Measurements from ENCODE around the gene LRBA.

Gene LRBA

DNA sequence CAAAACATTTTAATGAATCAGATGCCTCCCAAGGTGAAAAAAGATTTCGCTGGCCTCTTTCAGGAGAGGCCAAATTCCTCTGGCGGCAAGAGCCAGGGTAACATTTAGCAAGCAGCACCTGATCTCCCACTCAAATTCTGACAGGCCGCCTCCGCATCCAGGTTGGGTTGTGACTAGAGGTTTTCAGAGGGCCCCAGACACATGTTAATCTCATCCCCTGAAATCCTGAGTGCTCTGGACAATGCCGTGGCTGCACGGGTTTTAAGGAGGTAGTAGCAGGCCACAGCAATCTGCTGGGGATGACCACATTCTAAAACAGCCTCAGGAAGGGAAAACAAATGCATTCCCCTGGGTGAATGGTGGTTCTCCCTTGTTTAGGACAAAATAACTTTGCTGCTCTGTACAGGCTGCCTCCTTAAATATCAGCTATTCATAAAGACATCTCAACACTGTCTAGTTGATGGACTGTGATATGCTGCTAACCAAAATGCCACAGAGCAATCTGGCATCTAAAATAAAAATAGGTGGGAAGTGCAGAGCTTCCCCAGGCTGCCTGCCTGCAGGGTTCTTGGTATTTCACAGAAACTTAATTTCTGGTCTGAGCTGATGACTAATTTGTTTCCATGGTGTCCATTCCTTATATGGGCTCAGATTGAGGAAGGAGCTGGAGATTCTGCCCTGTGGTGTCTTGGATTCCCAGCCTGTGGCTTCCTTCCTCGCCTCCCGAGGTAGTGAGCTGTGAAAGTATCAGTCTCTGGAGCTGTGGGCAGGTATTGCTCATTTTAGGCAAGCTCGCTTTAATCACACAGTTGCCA lies 734.8 kb downstream of the LRBA start:
- DNase-seq (ENCODE audit: low spot score), result no peak

DNA sequence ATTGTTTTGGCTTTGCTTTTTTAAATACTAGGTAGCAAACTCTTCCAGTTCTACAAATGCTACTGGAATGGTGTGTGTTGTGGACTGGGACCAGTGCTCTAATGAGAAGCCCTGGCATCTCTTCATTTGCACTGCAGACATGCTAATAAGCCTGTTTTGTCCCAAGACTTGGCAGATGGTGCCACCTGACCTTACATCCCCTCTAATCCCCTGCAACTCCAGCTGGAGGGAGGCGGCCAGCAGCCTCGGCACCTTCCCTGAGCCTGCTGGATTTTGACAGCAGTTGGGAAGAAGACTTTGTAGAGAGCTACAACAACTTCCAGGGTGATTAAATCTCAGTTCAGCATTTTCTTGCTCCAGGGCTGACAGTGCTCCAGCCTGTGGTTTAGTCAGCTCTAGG lies 736.9 kb downstream of the LRBA start:
- no peak for DNase-seq (ENCODE audit: low spot score)

DNA sequence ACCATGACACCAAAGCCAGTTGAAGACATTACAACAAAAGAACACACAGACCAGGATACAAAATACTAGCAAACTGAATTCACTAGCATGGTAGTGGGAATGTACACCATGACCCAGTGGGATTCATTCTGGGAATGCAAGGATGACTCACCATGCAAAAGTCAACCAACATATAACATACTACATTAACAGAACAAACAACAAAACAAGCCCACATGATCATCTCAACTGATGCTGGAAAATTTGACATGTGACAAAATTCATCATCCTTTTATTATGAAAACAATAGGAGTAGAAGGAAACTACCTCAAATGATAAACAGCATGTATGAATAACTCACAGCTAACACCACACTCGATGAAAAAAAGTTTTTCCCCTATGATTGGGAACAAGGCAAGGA lies 746.6 kb downstream of the LRBA start:
- no peak for DNase-seq (ENCODE audit: low spot score)

DNA sequence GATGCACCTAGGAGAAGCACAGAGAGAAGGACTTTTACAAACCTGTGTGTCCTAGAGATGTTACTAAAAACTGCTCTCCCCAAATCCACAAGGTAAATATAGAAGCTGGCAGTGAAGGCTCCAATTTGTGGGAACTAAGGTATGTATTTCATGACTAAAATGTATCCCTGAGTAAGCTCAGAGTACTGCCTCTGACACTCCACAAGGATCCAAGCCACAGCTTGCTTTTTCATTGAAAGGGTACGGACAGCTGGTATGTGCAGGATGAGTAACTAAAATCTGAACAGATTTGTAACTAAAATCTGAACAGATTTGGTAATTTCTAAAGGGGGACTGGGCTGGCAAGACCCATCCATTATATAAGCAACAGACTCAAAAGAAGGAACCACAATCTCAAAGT lies 749.3 kb downstream of the LRBA start:
- DNase-seq (ENCODE audit: low spot score), result no peak

DNA sequence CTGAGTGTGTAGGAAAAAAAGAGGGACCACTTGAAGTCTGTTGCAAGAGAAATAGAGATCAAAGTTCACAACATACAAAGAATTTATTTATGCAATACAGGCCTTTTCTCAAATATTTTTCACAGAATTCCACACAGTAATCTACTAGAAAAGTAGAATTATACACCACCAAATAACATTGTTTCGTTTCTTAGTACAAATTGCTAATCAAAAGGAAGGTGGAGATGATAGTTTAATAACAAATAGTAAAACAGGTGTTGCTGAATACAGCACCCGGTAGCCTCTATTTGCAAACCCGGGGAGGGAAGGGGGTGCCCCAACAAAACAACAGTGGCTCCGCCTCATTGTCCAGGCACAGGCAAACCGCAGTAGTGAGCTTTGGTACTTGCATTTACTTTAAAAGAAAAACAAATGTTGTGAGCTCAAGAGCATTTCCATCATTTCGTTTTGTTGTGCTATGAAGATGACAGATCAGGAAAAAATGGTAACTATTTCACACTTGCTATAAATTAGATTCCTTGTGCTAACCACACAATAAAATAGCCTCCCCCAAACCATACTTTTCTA lies 750.4 kb downstream of the LRBA start:
- DNase-seq (ENCODE audit: low spot score), result no peak

DNA sequence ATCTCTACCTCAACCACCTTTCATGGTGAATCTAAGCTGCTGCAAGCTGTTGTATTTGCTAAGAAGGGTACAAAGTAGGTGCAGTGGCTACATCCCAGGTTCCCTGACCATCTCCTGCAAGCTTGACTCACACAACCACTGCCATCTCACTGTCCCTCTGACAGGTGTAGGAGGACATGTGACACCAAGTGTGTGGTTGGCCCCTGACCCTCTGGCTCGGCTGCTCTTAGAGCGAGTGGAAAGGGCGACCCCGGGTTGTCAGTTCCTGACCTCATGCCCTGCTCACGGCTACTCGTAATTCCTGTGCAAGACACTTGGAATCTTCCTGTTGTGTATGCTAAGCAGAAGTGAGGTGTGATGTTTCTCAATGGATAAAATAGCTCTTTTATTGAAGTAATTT lies 752.5 kb downstream of the LRBA start:
- no peak for DNase-seq (ENCODE audit: low spot score)

DNA sequence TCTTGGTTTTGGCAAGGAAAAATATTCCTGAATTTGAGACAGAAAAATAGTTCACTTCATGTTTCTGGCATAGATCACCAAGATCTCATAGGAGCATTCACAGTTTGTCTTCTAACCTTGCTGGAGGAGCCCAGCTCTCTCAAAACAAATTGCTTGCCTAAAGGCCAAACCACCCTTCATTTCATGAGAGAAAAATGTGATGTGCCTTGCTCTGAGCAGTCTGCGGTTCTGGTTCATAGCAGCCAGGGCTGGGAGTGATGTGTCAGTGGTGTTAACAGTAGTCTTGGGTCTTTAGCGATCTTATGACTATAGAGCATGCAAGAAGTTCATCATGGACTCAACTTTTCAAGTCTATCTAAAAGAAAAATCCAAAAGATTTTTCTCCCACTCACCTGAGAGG lies 753.5 kb downstream of the LRBA start:
- DNase-seq (ENCODE audit: low spot score), result no peak

DNA sequence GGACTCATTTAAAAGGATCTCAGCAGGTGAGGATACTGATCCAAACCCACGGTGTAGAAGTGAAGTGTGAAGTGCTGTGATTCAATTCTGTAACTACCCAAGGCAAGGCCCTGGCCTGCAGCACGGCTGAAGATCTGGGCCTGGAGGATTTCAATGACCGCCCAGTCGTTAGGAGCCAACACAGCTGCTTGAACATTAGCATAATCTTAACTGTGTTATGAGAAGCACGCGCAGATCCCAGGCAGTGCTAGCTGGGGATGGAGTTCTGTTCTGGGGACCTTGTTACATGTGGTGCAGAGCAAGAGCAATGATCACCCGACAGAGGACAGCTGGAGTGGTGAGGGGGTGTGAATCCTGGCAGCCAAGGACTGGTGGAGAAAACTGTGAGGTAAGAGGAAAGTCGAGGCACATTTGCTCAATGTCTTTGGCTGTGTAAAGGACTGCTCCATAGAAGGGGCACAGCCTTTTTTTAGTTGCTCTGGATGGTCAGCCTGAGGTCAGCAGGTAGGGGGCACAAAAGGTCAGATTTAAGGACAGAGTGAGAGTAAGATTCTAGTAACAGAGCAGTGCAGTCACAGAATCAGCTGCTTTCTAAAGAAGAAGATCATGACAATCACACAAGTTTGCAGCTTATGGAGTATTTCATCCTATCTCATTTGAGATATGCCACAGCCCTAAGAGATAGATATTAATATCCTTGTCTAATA lies 755.1 kb downstream of the LRBA start:
- DNase-seq (ENCODE audit: low spot score), result no peak

DNA sequence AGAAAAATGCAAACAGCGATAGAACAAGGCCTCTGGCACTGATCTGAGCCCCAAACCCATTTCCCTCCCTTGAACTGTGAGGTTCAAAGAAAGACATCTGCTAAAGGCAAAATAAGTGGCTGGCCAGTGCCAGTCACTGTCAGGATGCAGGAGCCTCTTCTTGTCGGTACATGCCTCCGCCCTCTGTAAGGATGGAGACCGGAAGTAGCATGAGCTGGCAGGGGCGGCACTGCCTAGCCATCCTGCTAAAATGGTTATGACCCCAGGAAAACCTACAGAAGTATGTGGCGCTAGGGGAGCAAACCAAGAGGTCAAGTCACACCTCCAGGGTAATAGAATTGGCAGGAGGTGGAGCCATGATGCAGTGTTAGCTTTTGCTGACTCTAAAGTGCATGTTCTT lies 756.5 kb downstream of the LRBA start:
- no peak for DNase-seq (ENCODE audit: low spot score)

DNA sequence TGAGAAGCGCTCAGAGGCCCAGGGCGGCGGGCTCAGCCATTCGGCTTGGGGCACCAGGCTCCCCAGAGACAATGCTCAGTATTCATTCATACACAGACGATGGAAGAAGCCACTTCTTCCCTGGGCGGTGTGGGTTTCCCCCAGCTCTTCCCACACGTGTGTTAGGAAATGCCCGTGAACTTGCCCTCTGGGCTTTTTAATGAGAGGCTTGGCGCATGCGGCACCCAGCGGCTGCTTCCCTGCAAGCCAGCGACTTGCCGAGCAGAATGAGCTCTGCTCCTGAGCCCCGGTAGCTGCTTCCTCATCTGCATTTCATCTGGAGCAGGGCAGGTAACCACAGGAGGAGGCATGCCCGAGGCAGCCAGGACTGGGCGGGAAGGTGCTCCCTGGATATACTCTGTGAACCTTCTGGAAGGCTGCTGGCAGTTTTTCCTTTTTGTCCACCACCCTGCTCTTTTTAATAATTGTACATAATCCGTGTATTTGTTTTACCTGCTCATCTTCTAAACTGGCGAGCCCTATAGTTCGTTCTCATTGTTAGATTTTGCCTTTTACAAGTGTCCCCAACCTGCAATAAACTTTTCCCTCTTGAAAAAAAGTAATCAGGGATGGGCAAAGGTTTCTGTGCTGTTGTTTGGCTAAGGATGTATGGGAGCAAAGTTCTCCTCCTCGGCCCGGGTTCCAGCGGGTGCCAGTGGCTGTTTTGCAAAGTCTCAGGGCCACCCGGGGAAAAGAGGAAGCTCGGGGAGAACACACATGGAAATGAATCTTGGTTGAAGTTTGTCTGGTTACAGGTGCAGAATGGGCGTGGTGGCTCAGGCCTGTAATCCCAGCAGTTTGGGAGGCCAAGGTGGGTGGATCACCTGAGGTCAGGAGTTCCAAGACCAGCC lies 758.0 kb downstream of the LRBA start:
- no peak for DNase-seq (ENCODE audit: low spot score)

DNA sequence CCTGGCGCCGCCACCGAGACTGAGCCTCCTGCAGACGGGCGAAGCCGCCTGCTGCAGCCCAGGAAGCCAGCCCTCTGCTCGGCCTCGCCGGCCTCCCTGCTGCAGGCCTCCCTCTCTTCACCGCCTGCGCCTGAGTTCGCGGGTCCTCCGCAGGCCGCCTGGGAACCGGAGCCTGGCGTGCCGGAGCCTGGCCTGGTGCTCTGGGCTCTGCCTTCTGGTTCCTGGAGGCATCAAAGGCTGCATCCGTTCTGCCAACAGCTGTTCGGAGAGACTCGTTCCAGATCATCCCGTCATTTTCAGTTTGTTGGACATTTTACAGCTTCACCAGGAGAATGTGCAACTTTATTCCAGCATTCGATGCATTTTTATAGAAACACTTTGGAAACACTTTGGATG lies 758.9 kb downstream of the LRBA start:
- no peak for DNase-seq (ENCODE audit: low spot score)

DNA sequence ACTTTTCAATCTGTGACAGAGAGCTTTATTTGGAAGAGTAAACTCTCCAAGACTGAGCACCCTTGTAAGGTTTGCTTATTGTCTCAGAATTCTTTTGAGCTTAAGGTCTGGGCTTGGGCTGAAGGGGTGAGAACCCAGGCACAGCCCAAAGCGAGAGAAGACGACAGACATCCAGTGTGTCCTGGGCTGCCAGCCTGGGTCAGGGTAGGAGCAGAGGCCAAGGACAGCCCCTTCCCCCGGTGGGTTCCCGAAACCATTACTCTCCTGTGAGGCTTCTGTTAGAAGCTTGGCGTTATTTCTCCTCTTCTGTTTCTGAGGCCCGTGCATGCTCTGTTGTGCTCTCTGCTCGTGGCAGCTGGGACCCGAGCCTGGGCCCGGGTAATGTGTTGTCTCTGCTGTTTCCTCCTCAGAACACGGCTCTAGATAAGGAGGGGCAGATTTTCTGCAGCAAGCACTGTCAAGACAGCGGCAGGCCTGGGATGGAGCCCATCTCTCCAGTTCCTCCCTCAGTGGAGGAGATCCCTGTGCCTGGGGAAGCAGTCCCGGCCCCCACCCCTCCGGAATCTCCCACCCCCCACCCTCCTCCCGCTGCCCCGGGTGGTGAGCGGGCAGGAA lies 759.4 kb downstream of the LRBA start:
- no peak for DNase-seq (ENCODE audit: low spot score)

DNA sequence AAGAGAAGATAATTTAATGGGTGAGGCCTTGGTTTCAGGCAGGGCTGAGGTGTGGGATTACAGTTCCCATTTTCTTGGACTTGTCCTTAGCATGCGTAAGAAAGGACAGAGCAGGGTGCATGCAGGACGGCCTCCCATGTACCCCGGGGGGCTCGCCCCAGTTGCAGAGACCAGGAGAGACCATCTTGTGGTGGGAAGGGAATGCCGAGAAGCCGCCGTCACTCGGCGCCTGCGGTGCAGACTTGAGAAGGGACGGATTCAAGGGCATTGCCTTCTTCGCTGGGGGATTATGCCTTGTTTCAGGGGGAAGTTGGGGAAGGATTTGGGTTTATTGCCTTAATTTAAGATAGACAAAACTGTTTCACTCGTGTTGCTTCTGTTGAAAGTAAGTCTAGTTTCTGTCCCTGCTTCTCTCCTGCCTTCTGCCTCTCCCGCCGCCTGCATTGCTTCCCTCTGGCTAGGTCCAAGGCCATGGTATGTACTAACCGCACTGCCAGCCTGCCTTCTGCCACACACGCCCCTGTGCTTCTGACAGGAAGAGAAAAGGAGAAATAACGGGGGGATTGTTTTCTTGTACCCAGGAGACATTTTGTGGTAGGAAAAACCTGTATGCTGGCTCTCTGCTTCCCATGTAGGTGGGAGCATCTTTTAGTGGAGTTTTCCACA lies 761.0 kb downstream of the LRBA start:
- DNase-seq (ENCODE audit: low spot score), result no peak

DNA sequence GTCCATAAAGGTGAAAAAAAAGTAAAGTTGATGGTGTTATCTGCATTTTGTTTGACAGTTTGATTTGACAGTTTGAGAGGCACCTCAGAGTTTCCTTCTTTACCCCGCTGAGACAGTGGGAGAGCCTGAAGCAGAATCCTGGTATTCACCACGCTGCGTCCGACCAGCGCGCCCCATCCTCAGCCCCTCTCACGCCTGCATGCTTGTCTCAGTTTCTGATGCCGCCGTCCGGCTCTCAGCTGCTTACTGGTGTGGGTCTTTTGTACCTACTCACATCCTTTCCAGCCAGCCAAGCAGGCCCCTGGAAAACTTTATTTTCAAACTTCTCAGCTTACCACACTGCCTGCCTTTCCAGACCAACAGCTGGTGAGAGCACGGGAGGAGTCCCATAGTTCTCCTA lies 761.7 kb downstream of the LRBA start:
- DNase-seq (ENCODE audit: low spot score), result no peak

DNA sequence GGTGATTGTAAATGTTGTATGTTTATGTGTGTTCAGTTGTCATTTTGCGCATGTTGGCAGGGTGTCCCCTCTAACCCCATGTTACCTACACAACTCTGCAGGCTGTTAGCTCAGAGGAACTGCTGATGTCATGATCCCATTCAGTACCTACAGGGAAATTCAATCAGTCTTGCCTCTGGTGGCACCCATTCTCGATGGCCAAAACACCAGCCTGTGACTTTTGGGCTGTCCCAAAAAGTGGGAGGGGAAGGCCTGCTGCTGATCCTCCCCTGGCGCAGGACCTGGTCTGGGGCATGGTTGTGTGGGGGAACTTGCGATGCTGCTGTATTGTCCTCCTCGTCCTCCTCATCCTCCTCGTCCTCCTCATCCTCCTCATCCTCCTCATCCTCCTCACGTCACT lies 762.3 kb downstream of the LRBA start:
- no peak for DNase-seq (ENCODE audit: low spot score)

DNA sequence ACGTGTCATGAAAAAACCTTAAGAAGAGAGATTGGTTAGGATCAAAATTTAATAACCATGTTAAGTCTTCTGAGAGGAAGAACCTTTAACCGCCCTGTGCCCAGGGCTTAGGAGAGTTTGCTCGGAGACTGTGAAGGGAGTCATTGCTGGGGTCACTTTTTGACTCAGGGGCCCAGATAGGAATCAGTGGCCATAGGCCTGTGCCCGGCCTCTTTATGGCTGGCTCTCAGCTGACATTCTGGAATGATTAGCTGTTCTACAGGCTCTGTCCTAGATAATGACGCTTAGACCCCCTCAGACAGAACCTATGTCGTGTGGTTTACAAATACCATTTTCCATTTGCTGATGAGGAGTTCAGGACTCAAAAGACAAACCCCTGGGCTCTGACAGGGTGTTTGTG lies 762.8 kb downstream of the LRBA start:
- DNase-seq (ENCODE audit: low spot score), result no peak

DNA sequence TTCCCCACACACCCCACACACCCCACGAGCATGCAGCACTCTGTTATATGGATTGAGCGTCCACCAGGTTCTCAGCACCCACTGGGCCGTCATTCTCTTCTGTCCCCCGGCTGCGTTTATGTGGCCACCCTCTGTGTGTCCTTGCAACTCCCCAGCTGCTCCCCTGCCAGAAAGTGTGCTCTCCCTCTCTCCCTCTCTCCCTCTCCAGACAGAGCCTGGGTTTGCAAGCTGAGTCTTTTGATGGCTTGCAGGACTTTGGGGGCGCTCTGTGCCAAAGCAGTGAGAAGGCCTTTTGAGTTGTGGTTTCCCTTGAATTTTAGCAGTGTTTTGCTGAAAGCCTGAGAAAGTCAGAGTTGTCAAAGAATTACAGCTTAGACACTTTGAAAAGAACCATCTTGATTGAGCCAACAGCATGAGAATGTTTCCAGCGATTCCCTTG lies 763.3 kb downstream of the LRBA start:
- DNase-seq (ENCODE audit: low spot score), result no peak

DNA sequence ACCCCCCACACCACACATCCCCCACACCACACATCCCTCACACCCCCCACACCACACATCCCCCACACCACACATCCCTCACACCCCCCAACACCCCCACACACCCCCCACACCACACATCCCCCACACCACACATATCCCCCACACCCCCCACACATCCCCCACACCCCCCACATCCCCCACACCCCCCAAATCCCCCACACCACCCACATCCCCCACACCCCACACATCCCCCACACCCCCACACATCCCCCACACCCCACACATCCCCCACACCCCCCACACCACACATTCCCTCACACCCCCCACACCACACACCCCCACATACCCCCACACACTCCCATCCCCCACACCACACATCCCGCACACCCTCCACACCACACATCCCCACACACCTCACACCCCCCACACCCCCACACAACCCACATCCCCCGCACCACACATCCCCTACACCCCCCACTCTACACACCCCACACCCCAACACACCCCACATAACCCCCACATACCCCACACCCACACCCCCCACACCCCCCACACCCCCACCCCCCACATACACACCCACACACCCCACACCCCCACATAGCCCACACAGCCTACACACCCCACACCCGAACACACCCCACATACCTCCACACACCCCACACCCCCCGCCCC lies 764.0 kb downstream of the LRBA start:
- DNase-seq (ENCODE audit: low spot score), result no peak

DNA sequence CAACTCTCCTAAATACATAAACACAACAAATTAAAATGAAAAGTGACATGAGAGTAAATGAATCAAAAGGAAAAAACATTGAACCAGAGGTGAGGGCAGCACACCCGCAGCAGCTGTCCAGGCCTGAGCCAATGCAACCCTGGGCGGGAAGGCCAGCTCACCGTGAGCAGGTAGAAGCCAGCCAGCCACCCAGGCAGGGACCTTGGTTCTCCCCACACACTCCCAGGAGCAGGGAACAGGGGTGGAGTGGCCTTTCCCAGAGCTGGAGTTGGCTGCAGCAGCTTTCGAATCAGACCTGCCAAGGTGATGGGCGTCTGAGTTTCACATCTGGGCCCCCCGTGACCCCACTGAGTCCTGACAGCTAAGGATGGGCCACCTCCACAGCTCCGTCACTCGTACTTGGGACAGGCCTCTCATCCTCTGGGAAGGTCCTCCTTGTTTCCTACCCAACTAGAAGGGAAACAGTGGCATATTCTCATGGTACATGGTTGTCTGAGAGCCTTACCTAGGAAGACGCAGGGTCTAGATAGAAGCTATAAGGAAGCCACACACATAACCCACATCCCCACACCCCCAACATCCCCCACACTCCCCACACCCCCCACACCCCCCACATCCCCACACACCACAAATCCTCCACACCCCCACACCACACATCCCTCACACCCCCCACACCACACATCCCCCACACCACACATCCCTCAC lies 764.6 kb downstream of the LRBA start:
- DNase-seq (ENCODE audit: low spot score), result no peak

DNA sequence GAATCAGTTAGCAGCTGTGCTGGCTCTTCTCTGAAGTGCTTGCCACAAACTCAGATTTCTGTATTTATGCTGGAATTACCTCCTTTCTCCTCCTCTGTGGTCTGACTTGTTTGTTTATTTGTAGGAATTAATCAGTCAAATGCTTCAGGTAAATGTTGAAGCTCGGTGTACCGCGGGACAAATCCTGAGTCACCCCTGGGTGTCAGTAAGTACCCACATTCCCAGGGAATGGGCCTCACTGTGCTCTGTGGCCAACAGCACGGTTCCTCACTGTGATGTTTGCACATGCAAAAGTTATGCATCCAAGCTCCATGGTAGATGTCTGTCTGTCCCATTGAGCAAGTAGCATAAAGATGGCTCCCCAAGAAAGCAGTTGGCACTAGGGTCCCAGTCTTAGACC lies 766.9 kb downstream of the LRBA start:
- no peak for DNase-seq (ENCODE audit: low spot score)
